GM12872 (cell line): Measurements from ENCODE around the gene GJA3.
A peak's percentile ranks its signal among the peaks of the same experiment; 100 is the strongest.

ENCODE experiments used
- TF ChIP-seq, protein P1 (sequence below): IDR thresholded peaks from 3 replicates; pipeline ENCODE4 v1.5.1; 2011; ENCODE audit warnings: low read depth, mild to moderate bottlenecking, low read length, moderate library complexity; ENCODE audit not compliant: insufficient read depth

GJA3 gene

DNA sequence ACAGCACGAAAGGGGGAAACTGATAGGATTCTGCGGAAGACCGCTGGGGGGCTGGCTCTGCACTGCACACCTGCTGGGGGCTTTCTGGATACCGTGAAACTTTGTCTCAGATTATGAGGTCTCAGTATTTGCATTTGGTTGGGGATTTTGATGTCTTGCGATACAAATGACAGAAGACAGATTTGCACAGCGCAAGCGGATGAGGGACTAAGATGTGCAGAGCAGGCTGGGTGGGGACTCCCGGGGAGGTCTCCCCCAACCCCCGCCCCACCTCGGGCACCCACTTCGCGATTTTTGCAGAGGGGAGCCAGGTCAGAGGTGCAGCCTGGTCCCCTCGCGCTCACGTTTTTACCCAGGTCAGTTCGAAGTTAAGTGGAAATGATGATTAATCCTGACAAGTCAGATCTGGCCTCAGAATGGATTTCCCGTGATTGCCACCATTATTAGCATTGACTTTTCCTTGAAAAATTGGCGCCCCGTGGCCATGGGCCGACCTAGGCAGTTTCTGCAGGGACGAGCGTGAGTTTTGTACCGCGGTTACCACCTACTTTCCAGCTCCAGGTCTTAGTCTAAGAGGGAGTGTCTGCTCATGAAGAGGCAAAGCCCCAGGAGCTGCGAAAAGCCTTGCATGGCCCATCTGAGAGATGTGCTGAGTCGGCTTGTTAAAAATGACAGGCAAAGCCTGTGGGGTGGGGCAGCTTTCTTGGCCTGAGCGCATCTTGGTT is 33.2 kb upstream of the GJA3 start:
- TF ChIP-seq, protein P1, sequence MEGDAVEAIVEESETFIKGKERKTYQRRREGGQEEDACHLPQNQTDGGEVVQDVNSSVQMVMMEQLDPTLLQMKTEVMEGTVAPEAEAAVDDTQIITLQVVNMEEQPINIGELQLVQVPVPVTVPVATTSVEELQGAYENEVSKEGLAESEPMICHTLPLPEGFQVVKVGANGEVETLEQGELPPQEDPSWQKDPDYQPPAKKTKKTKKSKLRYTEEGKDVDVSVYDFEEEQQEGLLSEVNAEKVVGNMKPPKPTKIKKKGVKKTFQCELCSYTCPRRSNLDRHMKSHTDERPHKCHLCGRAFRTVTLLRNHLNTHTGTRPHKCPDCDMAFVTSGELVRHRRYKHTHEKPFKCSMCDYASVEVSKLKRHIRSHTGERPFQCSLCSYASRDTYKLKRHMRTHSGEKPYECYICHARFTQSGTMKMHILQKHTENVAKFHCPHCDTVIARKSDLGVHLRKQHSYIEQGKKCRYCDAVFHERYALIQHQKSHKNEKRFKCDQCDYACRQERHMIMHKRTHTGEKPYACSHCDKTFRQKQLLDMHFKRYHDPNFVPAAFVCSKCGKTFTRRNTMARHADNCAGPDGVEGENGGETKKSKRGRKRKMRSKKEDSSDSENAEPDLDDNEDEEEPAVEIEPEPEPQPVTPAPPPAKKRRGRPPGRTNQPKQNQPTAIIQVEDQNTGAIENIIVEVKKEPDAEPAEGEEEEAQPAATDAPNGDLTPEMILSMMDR, result 0 out of 3 replicates have a peak, but pooled peaks have one; percentile 1

DNA sequence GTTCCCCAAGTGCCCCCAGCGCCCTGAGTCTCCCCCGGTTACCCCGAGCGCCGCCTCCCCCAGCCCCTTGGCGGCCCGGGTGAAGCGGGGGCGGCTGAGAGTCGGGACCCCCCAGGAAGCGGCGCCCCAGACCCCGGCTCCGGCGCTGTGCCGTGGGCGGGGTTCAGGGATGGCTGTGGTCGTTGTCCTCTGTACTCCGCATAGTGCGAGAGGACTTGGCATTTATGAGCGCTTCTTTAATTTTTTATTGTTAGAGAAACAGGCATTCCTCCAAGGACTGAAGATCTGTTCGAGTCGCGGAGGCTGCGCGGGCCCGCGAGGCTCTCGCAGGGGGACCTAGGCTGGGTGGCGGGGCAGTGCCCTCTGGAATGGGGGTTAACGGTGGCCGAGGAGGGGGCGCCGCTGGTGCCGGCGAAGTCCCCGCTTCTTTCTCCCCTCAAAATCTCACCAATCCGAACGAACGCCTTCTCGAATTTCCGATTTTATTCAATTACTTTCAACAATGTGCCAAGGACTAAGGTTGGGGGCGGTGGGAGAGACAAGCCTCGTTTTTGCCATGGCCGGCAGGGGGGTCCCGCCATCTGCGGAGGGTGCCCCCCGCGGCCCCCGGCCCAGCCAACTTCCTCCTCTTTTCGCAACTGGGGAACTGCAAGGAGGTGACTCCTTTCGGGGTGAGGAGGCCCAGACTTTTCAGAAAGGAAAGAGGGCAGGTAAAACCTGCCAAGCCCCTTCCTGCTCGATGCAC is 32.5 kb upstream of the GJA3 start:
- TF ChIP-seq, protein P1, result 0 out of 3 replicates have a peak, but pooled peaks have one; percentile 3

DNA sequence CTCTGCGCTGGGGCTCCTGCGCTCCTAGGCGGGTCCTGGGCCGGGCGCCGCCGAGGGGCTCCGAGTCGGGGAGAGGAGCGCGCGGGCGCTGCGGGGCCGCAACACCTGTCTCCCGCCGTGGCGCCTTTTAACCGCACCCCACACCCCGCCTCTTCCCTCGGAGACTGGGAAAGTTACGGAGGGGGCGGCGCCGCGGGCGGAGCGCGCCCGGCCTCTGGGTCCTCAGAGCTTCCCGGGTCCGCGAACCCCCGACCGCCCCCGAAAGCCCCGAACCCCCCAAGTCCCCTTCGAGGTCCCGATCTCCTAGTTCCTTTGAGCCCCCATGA is 31.9 kb upstream of the GJA3 start, which contains the start of gene GJB2:
TSS of gene GJB2 (minus strand) at position 103 of the 326 bp plus-strand sequence. CDS start 3,357 bp downstream, outside the sequence.
- TF ChIP-seq, protein P1, result no peak

DNA sequence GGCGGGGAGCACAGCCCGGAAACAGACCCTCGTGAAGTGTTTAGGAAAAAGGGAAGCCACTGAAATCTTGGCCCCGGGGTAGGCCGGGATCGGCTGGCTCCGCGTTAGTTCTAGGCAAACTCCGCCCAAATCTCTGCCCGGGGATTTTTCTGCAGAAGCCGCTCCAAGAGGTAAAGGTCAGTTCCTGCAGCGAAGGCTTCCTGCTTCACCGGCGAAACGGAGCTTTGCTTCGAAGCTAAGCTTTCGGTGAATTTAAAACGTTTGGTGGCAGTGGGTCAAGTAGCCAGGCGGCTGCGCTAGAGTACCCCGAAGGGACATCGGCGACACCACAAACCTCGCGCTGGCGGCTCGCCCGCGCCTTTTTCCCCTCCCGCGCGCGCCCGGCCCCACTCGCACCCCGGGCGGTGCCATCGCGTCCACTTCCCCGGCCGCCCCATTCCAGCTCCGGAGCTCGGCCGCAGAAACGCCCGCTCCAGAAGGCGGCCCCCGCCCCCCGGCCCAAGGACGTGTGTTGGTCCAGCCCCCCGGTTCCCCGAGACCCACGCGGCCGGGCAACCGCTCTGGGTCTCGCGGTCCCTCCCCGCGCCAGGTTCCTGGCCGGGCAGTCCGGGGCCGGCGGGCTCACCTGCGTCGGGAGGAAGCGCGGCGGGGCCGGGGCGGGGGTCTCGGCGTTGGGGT is 31.4 kb upstream of the GJA3 start:
- TF ChIP-seq, protein P1, result peak; percentile 26; the same call in 1 of the 3 replicates

DNA sequence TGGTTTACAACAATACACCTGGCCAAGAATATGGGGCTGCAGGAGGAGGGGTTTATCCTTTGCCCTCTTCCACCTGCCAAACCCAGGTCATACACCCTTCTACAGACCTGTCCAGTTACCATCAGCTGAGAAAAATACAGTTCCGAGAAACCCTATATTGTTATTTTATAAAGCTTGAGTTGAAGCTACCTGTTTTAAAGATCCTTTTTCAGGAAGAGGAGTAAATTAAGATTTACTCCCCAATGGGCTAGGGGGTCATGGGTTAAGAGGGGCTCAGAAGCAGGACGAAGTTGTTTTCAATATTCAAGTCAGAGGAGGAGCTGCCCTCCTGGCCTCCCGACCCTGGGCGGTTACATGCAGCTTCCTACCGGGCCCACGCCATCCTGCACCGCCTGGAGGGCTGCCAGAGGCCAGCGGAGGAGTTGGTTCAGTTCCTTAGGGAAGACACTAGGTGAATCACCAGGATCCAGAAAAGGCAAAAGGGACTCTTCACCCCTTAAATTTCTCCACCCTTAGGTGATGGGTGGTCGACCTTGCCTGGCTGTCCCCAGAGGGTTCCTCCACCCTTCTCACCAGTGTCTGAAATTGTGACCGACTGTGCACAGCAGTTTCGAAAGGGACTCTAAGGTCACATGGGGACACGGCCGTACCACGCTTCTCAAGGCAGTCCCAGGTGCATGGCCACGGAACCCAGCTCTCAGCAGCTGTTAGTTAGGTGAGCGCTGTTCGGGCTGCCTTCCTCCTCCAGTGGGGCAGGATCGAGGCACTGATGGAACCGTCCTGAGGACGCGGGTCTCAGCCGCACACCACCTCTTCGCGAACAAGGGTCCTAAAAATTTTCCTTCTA is 30.7 kb upstream of the GJA3 start:
- TF ChIP-seq, protein P1, result no peak

DNA sequence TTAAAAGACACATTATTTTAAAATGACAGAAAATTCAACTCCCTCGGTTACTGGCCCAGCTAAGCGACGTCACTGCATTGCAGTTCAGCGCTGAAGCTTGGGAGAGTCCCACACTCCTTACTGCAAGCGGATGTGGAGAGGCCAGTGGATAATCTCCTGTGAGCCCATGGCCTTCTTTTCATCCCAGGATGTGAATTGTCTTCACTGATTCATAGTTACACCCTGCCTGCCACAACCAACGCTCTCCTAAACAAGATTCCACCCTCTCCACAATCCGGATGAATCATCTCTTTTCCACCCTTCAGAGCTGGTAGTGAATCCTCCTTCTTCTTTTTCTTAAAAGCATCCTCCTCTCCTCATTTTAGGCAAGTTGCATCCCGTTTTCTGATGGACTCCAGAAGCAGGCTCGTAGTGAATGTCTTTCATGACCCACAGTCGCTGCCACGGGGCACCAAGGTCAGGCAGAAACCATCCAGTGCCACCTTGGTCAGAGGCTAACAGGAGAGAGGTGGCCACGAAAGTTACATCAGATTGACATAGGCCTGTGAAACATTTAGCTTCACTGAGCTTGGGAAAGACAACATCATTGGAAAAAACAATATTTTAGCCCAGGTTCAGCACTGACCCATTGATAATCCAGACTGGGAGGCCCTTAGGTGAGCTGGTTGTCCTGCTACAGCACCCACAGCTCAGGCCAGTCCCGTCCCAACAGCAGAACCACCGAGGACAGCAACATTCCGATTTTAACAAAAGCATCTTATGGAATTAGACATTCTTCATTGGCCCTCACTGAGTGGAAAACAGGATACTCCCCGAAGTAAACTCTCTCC is 29.8 kb upstream of the GJA3 start:
- TF ChIP-seq, protein P1, result no peak
